GM21367 (cell line): ENCODE data around the gene PEPD.

Source experiments
- ATAC-seq: cut with Tn5 transposase; IDR thresholded peaks from one replicate; pipeline ENCODE4 v1.9.1; 2021; ENCODE audit not compliant: unreplicated experiment

The PEPD gene

GRCh38 chr19:33427801-33428626, 93.6 kb downstream of the PEPD start:
- no peak for ATAC-seq

DNA sequence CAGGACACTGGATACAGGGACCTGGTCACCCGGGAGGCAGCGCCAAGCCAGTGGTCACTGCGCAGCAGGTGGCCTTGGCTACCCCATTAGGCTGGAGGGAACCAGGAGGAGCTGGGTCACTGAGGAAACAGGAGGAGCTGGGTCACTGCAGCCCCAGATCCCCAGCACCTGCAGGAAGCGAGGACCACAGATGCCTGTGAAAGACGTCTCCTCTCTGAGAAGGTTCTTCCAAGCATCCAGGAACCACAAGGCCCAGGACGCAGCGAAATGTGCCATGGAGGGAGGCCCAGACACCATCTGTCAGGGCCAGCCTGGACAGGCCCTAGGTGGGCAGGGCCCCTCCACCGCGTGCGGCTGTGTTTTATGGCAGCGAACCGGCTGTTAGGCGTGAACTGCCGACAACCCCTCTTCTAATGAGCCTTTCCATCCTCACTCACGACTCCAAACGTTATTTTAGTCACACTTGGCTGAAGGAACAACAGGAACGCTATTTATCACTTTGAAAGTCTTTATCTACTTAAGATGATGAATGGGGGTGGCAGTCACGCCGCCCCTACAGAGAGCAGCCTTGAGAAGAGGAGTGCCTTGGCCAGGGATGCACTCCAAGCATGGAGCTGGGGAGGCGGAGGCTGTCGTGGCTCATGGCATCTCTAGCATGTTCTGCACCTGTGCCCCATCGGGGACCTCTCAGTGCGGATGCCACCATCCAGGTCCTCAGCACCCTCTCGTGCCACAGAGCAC, 94.8 kb downstream of the PEPD start:
- ATAC-seq: no peak

- no peak for ATAC-seq
Observed at GRCh38 chr19:33424181-33424580, 97.4 kb downstream of the PEPD start.

DNA sequence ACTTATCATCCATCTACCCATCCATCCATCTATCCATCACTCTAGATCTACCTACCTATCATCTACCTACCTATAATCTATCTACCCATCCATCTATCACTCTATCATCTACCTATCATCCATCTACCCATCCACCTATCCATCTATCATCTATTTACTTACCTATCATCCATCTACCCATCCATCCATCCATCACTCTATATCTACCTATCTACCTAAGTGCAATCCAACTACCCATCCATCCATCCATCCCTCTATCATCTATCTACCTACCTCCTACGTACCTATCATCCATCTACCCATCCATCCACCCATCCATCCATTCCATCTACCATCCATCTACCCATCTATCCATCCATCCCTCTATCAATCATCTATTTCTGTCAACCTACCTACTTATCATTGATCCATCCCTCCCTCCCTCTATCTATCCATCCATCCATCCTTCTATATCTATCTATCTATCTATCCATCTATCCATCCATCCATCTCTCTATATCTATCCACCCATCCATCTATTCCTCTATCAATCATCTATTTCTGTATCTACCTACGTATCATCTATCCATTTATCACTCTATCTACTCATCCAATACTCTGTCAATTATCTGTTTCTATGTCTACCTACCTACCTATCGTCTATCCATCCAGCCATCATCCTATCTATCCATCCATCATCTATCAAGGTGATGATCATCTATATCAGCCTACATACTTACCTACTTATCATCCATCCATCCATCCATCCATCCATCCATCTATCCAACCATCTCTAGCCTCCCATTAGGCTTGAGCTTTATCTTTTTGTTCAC, 99.0 kb downstream of the PEPD start:
- no peak for ATAC-seq

DNA sequence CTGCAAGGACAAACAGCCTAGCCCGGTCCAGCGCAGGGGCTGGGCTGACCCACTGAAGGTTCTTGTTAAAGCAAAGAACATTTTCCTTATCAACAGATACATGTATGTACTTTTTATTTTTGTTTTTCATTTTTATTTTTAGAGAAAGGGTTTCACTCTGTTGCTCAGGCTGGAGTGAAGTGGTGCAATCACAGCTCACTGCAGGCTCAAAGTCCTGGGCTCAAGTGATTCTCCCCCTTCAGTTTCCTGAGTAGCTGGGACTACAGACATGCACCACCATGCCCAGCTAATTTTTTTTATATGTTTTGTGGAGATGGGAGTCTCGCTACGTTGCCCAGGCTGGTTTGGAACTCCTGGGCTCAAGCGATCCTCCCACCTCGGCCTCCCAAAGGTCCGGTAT, 100.2 kb downstream of the PEPD start:
- ATAC-seq: no peak

DNA sequence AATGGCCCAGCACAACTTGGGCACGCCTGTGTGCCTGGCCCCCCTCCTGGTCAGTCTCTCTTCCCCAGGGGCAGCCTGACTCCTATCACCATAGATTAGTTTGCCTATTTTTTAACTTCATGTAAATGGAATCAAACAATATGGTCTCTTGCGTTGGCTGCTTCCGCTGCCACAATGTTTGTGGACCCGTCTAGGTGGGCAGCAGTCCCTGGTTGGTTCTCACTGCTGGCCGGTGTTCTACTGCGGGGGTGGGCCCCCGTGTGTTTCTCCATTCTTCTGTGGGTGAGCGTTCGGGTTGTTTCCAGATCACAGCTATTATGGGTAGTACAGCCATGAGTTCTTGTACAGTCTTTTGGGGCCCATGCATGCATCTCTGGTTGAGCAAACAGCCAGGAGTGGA, 100.8 kb downstream of the PEPD start:
- no peak for ATAC-seq

DNA sequence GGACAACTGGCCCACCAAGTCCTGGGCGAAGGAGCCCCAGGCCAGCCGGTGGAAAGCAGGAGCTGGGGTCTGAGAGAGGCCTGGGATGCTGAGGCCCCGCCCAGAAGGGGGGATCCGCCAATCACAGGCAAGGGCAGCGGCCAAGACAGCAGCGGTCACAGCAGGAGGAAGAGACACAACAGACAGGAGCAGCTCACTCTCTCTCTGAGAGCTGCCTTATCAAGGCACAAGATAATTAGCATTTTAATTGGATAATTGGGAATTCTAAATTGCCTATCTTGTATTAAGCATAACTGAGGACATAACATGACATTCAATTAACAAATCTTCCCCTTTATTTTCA, 101.8 kb downstream of the PEPD start:
- ATAC-seq: no peak

- ATAC-seq: no peak
Observed at GRCh38 chr19:33418871-33419787, 102.5 kb downstream of the PEPD start.

- ATAC-seq: no peak
Observed at GRCh38 chr19:33418461-33418860, 103.1 kb downstream of the PEPD start.

DNA sequence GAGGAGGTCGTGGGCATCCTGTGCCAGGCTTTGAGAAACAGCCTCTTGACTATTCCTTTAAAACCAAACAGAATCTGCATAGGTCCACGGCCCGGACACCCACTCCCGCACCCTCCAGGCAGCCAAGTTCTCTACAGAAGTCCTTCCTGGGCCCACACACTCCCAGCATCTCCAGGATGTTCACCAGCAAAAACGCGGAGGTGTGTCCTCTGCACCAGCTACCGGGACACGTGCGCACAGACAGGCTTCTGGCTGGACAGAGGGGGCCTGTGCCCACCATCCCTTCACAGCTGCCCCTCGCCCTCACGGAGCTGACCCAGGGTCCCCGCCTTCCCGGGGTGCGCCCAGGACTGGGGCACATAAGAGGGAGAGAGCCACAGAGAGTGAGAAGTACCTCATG, 103.8 kb downstream of the PEPD start:
- ATAC-seq: no peak

- no peak for ATAC-seq
Observed at GRCh38 chr19:33416307-33417215, 105.0 kb downstream of the PEPD start.

GRCh38 chr19:33414667-33415605, 106.7 kb downstream of the PEPD start:
- ATAC-seq: no peak

DNA sequence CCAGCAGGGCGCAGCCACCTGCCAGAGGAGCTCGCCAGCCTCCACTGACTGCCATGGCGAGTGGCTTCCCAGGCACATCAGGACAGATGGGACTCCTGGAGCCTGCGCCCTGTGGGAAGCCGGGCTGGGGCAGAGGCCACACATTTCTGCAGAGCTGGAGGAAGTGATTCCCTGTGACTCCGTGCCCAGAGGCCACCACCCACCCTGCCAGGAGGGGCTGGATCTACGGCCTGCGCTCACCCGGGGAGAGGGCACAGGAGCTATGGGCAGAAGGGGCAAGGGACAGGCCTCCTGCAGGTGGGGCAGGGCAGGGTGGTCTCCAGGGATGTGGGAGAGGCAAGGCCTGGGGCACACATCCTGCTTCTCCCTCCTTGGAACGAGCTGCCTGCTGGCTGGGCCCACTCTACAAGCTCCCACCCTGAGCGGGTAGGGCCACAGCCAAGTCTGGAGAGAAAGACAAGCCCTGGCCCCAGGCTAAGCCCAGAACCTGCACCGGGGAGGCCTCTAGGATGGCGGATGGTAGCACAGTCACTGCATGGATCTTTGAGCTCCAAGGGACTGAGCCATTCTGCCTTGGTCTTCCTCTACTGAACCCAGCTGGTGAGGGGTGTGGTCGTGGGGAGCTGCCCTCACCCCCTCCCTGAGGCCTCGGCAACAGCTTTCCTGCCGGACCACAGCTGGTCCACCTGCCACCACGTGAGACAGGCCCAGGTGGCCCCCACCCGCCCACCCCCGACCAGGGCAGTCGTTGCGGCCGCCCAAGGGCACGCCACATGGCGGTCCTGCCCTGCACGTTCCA, 107.5 kb downstream of the PEPD start:
- ATAC-seq: no peak

DNA sequence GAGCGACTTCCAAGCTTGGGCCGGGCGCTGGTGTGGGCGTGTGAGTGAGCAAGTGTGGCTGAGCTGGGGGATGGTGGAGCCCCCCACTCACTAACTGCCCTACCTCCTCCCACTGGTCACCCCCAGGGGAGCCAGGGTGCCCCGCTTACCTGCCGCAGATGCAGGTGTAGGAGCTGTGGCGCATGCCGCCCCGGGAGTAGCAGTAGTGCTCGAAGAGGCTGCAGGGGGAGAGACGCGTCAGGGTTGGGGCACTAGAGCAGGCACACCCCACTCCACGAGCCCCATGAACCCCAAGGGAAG, 108.2 kb downstream of the PEPD start:
- ATAC-seq: no peak

DNA sequence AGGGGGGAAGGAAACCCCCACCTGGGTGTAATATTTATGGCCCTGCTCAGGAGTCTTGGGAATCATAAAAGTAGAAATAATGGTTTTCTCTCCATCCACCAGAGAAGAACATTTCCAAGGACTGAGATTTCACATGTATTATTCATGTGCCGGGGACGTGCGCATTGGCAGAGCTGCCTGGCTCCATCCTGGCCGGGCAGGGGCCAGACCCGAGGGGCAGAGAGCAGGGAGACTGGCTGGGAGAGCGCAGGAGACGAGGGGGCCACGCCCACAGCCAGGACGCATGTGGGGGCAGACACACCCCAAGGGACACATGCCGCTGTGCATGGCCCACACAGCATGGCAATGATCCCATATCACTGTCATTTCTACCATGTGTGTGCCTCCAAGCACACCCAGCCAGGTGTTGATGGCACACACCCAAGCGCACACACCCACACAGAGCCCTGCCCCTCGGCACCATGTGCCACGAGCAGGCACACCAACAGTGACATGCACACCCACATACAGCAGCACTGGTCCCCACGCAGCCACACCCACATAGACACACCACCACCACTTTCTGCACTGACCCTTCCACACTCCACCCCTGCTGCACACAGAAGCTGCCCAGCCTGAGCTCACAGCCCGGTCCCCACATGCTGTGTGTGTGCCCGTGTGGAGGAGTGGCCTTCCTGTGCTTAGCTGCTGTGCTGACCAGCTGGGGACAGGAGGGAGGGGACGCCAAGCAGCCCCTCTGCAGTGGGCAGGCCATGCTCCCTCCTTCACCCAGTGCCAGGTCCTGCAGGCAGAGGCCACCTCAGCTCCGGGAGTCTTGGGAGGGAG, 108.8 kb downstream of the PEPD start:
- no peak for ATAC-seq

DNA sequence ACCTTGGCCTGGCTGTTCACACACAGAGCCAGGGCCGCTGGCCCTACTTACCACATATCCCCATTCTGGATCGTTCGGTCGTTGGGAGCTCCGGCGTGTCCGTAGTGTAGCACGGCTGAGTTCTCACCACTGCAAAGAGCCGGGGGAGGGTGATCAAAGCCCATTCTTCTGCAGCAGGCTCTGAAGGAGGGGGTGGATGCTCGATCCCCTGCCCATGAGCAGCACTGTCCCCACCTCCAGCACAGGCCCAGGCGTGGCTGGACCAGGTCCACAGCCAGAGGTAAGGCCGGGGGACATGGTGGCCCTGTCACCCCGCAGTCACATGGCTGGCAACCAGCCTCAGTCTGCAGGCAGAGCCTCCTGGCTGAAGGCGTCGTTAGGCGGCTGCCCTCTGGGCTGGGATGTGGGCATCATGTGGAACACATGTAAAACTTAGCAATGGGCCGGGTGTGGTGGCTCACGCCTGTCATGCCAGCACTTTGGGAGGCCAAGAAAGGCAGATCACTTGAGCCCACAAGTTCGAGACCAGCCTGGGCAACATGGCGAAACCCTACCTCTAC, 109.9 kb downstream of the PEPD start:
- no peak for ATAC-seq

DNA sequence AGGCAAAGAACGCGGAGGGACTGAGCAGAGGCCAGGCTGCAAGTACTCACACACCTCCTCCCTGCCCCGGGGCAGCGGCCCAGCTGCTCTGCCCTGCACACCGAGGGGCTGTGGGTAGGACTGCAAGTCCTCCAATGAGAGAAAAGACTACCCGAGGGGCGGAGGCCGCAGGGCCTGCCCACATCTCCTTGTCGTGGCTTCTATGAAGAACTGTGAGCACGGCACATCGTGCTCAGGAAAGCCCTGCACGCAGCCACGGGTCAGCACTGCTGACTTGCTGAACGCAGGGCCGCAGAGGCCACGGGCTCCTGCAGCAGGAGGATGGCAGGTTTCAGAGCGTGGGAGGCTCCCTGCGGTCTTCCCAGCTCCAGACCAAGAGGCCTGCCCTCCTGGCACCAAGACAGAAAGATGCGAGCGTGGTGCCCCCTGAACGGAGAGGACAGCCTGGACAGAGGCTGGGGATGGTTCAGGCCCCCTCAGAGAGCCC, 110.6 kb downstream of the PEPD start:
- no peak for ATAC-seq
